Superior temporal gyrus (tissue), 1 donor: ENCODE measurements around the gene MN1.

Experiments
- DNase-seq: peaks from one replicate; pipeline ENCODE4 v3.0.0-alpha.2; 2016; ENCODE audit errors: extremely low spot score

MN1 gene

DNA sequence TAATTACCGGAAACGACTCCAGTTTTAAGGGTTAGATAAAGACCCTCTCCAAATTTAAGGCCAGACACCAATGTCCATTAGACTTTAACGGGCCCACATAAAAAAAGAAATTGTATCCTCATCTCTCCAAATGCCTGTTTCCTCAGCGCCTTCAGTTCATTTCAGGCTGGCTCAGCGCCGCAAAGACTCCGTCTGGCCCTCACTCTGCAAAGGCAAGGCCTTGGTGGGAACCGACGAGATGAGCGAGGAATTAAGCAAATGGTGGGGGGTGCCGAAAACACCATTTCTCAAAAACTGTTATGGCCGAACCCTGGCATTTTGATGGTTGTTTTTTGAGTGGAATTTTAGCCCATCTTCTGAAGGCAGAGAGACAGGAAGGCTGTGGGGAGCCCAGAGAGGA is 15.7 kb downstream of the MN1 start:
- DNase-seq, result no peak

DNA sequence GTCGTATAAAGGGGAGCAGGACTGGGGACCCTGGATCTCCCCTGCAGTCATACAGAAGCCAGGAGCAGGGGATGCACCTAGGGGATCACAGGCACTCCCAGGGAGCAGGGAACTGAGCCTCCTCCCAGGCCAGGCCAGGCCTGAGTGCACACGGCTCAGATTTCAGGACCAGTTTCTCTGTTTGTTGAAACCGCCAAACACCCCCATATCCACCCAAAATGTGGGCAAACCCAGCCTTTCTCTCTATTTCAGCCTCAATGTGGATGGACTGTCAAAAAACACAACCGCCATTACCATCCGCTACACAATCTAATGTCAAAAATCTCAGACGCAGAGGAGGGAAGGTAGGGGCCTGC is 17.5 kb downstream of the MN1 start:
- DNase-seq, result no peak

DNA sequence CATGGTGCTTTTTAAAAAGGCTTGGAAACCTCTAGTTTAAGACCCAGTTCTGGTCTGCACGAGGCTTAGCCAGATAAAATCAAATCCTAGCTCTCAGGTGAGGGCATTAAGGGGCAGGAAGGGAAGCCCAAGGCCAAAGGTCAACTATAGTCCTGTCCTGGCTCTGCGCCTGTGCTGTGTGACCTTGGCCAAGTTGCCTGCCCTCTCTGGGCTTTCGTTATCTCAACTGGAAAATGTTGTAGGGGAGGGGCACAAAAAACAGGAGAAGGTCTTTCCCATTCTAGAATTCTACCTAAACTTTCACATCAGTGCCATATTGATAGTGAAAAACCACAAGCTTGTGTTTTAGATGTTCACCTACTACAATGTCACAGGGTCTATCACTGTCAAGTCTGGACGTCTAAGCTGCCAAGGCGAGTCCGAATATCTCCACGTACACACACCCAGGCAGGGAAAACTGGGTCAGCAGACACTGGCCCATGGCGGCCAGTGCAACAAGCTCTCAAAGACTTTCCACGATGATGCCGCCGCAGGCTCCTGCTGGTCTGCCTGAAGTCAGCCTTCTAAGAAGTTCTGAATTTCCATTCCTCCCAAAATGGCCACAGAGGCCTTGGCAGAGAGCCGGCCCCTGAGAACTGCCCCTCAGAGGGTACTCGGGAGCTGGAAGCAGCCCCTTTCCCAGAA is 18.0 kb downstream of the MN1 start:
- no peak for DNase-seq

DNA sequence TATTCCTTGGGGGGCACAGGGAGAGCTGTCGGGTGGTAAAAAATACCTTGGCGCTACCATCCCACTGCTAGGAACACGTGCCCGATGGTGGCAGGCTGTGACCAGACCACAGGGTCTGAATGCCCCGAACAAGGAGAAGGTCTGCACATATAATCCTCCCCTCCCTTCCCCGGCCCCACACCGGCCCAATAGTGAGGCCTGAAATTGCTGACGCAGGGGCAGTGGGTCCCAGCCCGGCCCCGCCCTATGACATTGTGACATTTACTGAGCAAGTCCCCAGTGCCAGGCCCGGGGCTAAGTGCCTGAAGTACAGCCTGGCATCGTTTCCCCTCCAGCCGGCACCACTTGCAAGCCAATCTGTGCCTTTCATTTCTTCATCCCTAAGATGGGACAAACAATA is 19.5 kb downstream of the MN1 start:
- no peak for DNase-seq

GRCh38 chr22:27780161-27780575 is 21.4 kb downstream of the MN1 start:
- no peak for DNase-seq

DNA sequence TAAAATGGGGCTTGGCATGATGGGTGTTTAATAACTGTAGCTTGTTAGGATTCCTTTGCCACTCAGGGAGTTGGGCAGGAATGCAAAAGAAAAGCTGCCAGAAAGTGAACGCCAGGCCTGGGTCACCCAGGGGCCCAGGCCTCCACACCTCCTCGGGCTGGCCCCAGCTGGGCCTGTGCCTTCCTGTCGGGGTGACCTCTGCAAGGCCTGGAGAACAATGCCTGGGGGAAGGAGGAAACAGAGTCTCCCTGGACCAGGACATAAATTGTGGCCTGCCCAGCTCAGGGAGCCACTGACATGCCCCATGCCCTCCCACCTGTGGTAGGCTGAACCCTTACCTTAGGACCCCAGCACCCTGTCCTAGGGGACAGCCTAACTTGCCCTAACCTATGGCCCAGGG is 21.9 kb downstream of the MN1 start:
- DNase-seq, result no peak

DNA sequence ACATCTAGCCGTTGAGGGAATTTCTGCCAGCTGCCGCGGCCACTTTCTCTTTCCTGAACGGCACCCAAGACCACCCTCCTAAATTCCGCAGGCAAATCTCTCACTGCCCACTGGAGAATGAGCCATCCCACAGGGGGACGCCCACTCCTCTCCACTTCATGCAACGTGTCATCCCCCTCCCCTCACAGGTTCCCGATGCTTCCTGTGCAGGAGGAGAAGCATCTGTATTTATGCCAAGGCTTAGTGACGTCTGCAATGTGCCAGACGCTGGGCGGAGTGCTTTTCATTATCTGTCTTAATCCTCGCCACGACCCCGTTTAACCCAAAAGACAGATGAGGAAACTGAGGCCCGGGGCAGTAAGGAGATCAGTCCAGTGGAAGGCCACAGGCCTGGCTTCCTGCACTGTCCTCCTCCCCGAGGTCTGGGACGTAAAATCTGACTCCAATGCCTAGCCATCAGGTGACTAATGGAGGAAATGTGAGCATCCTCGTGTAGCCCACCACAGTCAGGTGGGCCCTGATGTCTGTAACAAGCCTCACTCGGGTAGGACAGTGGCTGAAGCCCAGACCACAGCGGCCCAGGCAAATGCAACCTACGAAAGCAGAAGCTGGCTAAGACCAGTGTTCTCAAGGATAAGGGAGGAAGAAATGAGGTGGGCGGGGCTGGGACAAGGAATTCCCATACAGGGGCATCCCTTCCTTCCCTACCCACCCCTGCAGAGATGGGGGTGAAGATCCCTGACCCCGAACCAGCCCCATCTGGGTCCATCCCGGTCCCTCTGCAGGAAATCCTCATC is 23.1 kb downstream of the MN1 start:
- DNase-seq, result no peak

GRCh38 chr22:27777128-27777527 is 24.4 kb downstream of the MN1 start:
- DNase-seq, result no peak

- no peak for DNase-seq
Measured at GRCh38 chr22:27776650-27776958, 25.0 kb downstream of the MN1 start.

GRCh38 chr22:27775758-27776649 is 25.6 kb downstream of the MN1 start:
- no peak for DNase-seq

GRCh38 chr22:27775087-27775698 is 26.4 kb downstream of the MN1 start:
- no peak for DNase-seq

GRCh38 chr22:27774200-27774599 is 27.4 kb downstream of the MN1 start:
- no peak for DNase-seq

GRCh38 chr22:27772984-27773498 is 28.5 kb downstream of the MN1 start:
- no peak for DNase-seq

- no peak for DNase-seq
Measured at GRCh38 chr22:27772081-27772983, 29.2 kb downstream of the MN1 start.

DNA sequence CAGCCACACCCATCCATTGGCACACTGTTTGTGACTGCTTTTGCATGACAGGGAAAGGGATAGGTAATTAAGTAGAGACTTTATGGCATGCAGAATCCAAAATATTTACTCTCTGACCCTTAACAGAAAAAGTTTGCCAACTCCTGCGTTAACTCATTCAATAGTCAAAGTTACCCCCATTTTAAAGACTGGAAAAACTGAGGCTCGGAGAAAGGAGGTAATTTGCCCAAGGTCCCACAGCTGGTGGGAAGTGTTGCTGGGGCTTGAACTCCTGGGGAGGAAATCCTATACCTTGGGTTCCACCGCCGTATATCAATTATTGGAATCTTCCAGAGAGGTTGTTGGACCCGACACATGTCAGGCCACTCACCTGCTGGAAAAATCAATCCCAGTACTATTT is 29.9 kb downstream of the MN1 start:
- no peak for DNase-seq

DNA sequence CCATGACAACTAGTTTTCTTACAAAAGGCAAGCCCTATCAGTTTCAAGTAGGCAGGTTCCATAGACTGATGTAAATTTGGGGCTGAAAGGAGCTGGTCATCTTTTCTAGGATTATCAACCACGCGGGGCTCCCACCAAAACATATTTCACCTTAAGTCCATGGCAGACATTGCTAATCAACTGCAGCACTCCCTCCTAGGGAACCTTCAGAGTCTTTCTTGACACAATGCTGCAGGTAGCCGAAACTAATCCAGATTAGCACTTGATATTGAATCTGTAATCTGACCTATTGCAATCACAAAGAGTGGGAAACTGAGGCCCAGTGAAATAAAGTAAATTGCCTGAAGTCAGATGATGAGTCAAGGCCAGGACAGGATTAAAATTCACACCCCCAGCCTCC is 32.5 kb downstream of the MN1 start:
- no peak for DNase-seq

DNA sequence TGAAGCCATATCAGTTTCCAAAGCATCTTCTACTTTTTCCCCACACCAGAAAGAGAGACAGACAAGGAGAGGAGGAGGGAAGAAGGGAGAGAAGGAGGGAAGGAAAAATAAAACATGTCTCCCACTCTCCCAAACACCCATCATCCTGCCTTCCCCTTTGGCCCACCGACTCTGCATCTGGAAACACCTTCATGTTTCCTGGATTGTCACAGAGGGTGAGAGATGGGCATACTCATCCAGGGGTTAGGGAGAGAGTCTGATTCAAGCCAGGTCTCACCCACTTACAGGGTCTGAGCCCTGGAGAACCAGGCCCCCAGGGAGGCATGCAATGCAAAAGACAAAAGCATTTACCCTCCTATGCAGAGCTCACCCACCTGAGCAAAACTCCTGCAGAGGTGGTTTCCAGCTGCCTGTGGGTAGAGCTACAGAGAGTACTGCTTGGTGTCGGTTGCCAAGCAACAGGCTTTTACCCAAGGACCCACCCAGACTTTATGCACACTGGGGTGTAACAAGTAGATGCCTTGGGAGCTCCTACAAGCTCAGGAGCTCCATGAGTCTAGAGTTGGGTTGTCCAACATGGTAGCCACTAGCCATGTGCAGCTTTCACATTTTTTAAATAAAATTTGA is 33.4 kb downstream of the MN1 start:
- DNase-seq, result no peak

DNA sequence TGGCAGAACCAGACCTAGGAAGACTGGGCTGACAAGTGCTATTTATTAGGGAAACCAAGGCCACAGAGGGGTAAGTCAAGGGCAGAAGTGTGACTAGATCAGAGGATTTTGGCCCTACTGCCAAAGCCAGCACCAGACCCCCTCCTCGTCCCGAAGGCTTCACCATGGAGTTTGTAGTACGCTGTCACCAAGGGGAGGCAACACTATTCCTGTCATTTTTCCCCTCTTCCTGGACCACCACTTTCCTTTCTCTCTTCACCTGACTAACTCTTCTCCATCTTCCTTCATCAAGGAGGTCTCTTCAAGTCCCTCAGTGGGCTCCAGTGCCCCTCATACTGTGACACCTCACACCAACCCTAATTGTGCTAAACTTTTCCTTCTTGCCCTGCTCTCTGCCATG is 34.9 kb downstream of the MN1 start:
- DNase-seq, result no peak

GRCh38 chr22:27765706-27766291 is 35.8 kb downstream of the MN1 start:
- DNase-seq, result no peak

DNA sequence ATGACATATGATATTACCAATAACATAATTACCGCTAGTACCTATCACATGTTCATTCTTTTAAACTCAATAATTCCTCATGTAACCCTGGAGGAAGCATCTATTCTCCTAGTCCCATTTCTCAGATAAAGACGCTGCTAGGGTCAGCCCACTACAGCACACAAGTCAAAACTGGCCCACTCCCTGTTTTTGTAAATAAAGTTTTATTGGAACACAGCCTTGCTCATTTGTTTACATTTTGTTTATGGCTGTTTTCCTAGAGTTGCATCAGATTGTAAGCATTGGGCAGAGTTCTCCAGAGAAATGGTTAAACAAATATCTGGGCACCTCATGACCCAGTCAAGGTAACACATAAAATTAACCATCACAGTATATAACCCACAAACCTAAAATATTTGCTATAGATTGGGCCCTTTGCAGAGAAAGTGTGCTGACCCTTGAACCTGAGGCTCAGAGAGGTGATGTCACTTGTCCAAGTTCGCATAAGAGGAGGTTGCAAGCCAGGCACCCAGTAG is 36.8 kb downstream of the MN1 start:
- DNase-seq, result no peak
